Ishikawa (cell line): ENCODE data around the gene NOX5.

Experiments
- TAF1 ChIP-seq: IDR thresholded peaks from 2 replicates; pipeline ENCODE4 v1.6.1; 2012; ENCODE audit warnings: low read depth, mild to moderate bottlenecking
- ZBTB7A ChIP-seq: IDR thresholded peaks from 2 replicates; pipeline ENCODE4 v1.6.1; 2012; ENCODE audit warnings: low read depth
- TF ChIP-seq, protein P1 (sequence below): IDR thresholded peaks from 2 replicates; pipeline ENCODE4 v1.6.1; 2012
- TF ChIP-seq, protein P2 (sequence below): IDR thresholded peaks from 2 replicates; pipeline ENCODE4 v1.6.1; 2012

DNA sequence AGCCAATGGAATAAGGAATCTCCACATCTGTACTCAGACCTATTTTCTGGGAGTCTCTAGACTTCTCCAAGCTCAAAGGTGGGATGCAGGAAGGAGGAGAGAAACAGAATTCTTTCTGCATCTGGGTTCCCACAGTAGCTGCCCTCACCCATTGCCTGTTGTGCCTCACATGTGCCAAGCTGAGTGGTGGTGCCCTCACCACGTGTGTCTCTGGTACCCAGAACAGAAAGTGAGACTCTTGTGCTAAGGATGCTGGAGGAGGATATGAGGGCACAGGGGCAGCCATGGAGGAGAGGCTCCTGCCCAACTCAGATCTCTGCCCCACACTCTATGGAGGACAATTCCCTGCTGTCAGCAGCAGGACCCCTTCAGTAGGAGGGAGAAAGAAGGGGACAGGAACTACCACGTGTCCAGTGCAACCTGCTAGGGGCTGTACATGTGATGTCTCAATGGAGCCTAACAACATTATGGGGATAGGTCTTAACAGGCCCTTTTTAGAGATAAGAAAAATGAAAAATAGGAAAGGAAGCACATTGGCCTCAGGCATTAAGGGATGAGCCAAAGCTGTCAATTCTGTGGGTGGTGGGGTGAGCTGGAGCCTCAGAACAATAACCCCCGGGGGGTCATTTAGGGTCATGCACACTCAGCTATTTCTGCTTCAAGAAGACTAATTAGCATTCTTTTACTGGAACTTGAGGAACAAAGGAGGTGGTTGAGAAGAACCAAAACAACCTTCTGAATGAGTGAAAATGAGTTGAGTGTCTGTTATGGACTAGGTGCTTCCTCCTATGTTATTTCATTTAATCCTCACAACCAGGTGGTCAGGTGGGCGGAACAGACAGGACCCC lies 16.3 kb upstream of the NOX5 start:
- no peak for TF ChIP-seq ZBTB7A
- TF ChIP-seq, protein P1, sequence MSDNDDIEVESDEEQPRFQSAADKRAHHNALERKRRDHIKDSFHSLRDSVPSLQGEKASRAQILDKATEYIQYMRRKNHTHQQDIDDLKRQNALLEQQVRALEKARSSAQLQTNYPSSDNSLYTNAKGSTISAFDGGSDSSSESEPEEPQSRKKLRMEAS, result no peak
- TF ChIP-seq, protein P2, sequence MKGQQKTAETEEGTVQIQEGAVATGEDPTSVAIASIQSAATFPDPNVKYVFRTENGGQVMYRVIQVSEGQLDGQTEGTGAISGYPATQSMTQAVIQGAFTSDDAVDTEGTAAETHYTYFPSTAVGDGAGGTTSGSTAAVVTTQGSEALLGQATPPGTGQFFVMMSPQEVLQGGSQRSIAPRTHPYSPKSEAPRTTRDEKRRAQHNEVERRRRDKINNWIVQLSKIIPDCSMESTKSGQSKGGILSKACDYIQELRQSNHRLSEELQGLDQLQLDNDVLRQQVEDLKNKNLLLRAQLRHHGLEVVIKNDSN, result no peak
- TF ChIP-seq TAF1, result no peak
